ENCODE measurements around the gene NCAPD2.
A peak's percentile ranks its signal among the peaks of the same experiment; 100 is the strongest.
"Not testable (repeated sequence)": the region's sequence is repeated elsewhere in the genome, so short reads cannot be mapped to it uniquely, and the experiment has no call there.

NCAPD2 gene

GRCh38 chr12:6488240-6488639, 5.7 kb upstream of the NCAPD2 start:
- no peak for TF ChIP-seq CTCF (IDR thresholded peaks at IDR 0.05; ENCODE audit: low read length, missing control alignments)

GRCh38 chr12:6489449-6489848, 4.5 kb upstream of the NCAPD2 start:
- no peak for DNase-seq (ENCODE audit: low read depth)
- no peak for TF ChIP-seq CTCF (IDR thresholded peaks at IDR 0.05; ENCODE audit: low read length, missing control alignments)
- no peak overlapping the region for H3K4me3 ChIP-seq (replicated peaks; ENCODE audit: low read depth, low read length)

More at GRCh38 chr12:6488240-6488639, 5.7 kb upstream of the NCAPD2 start:
- DNase-seq (ENCODE audit: low read depth), result no peak
- H3K4me3 ChIP-seq (replicated peaks; ENCODE audit: low read depth, low read length), result no peak overlapping the region

DNA sequence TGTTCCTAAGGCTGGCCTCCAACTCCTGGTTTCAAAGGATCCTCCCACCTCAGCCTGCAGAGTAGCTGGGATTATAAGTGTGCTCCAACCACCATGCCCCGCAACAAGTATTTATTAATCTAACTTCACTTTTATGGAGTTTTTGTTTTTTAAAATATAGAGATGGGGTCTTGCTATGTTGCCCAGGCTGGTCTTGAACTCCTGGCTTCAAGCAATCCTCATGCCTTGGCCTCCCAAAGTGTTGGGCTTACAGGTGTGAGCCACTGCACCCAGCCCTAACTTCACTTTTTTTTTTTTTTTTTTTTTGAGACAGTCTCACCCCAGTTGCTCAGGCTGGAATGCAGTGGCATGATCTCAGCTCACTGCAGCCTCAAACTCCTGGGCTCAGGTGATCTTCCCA, 3.2 kb upstream of the NCAPD2 start:
- H3K4me3 ChIP-seq (replicated peaks; ENCODE audit: low read depth, low read length); DNase-seq (ENCODE audit: low read depth): not testable (repeated sequence)

DNA sequence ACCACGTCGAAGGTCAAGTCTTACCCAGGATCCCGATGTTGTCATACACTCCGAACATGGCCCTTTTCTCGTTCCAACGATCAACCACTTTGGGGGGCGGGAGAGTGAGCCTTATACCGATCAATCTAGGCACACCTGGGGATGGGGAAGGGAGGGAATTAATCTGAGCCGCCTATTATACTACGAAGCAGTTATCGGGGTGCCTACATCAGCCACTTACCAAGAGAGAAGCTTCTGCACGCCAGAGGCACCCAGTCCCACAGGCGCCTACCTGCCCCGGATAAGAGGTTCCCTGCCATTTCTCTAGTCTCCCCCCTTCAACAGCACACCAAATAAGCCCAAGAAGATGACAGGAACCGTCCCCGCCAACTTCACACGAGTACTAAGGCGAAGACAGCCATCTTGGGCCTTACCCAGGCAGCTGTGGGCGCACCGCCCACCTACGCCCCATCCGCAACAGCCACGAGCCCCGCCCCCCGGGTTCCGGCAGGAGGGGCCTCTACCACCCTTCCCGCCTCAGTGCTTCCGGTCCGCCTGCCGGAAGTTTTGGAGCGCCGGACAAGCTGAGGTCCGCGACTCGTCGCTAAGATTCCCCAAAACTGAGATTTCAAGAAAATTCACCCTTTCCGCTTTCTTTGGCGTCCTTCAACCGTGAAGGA, 935 bp upstream of the NCAPD2 start, which contains the start of gene MRPL51:
Gene MRPL51 (minus strand): TSS at position 425 of the 659 bp plus-strand sequence. CDS start 126 bp downstream, at position 299.
- DNase-seq (ENCODE audit: low read depth), result peak; percentile 95
- H3K4me3 ChIP-seq (replicated peaks; ENCODE audit: low read depth, low read length), result peak within 1 kb of the TSS; percentile 81
- TF ChIP-seq CTCF (IDR thresholded peaks at IDR 0.05; ENCODE audit: low read length, missing control alignments), result no peak

- peak overlapping the region; percentile 81 for H3K4me3 ChIP-seq (replicated peaks; ENCODE audit: low read depth, low read length)
- peak; percentile 16 for TF ChIP-seq CTCF (IDR thresholded peaks at IDR 0.05; ENCODE audit: low read length, missing control alignments)
- DNase-seq (ENCODE audit: low read depth), result no peak
Measured at GRCh38 chr12:6494258-6494743, 399 bp downstream of the NCAPD2 start.

DNA sequence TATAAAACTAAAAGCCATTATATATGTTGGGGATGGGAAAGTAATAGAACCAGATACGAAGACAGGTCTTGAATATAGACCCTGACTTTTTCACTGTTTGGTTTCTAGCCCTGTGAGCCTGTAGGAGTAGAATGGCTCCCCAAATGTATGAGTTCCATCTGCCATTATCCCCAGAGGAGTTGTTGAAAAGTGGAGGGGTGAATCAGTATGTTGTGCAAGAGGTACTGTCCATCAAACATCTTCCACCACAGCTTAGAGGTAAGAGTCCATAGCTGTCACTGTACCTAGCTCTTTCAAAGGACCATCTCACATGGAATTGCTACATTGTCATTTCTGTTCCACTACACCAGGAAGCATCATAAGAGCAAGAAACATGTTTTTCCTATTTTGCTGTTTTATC, 1.1 kb downstream of the NCAPD2 start:
- no peak for TF ChIP-seq CTCF (IDR thresholded peaks at IDR 0.05; ENCODE audit: low read length, missing control alignments)
- DNase-seq (ENCODE audit: low read depth), result no peak
- peak overlapping the region; percentile 81 for H3K4me3 ChIP-seq (replicated peaks; ENCODE audit: low read depth, low read length)

DNA sequence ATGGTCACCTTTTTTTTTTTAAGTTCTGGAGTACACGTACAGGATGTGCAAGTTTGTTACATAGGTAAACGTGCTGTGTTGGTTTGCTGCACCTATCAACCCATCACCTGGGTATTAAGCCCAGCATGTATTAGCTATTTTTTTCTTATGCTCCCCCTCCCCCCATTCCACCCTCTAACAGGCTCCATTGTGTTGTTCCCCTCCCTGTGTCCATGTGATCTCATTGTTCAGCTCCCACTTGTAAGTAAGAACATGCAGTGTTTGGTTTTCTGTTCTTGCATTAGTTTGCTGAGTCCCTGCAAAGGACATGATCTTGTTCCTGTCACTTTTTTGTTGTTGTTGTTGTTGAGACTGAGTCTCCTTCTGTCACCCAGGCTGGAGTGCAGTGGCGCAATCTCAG, 3.4 kb downstream of the NCAPD2 start:
- DNase-seq (ENCODE audit: low read depth), result not testable (repeated sequence)

GRCh38 chr12:6500466-6500865, 6.6 kb downstream of the NCAPD2 start:
- TF ChIP-seq CTCF (IDR thresholded peaks at IDR 0.05; ENCODE audit: low read length, missing control alignments), result no peak
- H3K4me3 ChIP-seq (replicated peaks; ENCODE audit: low read depth, low read length), result no peak overlapping the region
- DNase-seq (ENCODE audit: low read depth), result no peak

More for the DNA sequence above, 3.4 kb downstream of the NCAPD2 start:
- H3K4me3 ChIP-seq (replicated peaks; ENCODE audit: low read depth, low read length), result not testable (repeated sequence)
